HEK293 (cell line): ENCODE results near the gene SPTLC3.

Experiments
- CTCF ChIA-PET: fragments of 350-600 bp; formaldehyde crosslinking; extraction: SDS; loops from one replicate; lab custom pipeline; 2021; ENCODE audit warnings: antibody characterized with exemption; lab: Yijun Ruan, JAX
- POLR2A ChIA-PET: fragments of 300-600 bp; formaldehyde crosslinking; extraction: SDS; loops from one replicate; lab custom pipeline; 2020; ENCODE audit warnings: antibody characterized with exemption, inconsistent platforms; lab: Yijun Ruan, JAX
- H3K27ac ChIP-seq: fragments of 200-500 bp; sonication (Bioruptor generic); 2 replicates; pipeline ENCODE4 v1.5.1; 2014; ENCODE audit warnings: low read depth, low read length, control low read depth, inconsistent platforms; ENCODE audit errors: extremely low read depth
- H3K36me3 ChIP-seq, 2 experiments: fragments of 200-500 bp in 1 of 2; sonication (Bioruptor generic) in 1 of 2; 1 replicate in 1 of 2; 2 replicates in 1 of 2; pipeline ENCODE4 v1.5.1; 2014 to 2017; ENCODE audit warnings: inconsistent platforms in 2 of 2, low read length in 2 of 2; ENCODE audit not compliant: control insufficient read depth in 2 of 2, insufficient read depth in 1 of 2
- H3K4me1 ChIP-seq: fragments of 200-500 bp; sonication (Bioruptor generic); 2 replicates; pipeline ENCODE4 v1.5.1; 2014; ENCODE audit warnings: mild to moderate bottlenecking, low read length, inconsistent platforms; ENCODE audit not compliant: control insufficient read depth, insufficient read depth
- H3K4me3 ChIP-seq: 2 replicates; pipeline ENCODE4 v1.5.1; 2011; ENCODE audit warnings: low read depth, mild to moderate bottlenecking, control low read depth, low read length, moderate library complexity
- H3K9me3 ChIP-seq: fragments of 200-500 bp; sonication (Bioruptor generic); 2 replicates; pipeline ENCODE4 v1.5.1; 2014; ENCODE audit warnings: low read depth, low read length, inconsistent platforms; ENCODE audit not compliant: control insufficient read depth, insufficient read depth
- BCL11B ChIP-seq: fragments of 450-650 bp; formaldehyde crosslinking; IDR thresholded peaks from 2 replicates; pipeline ENCODE4 v1.5.1; 2016; ENCODE audit warnings: low read depth, missing biosample characterization, missing genetic modification characterization
- GLIS2 ChIP-seq: fragments of 450-650 bp; formaldehyde crosslinking; IDR thresholded peaks from 2 replicates; pipeline ENCODE4 v1.5.1; 2016; ENCODE audit warnings: missing biosample characterization, missing genetic modification characterization
- HOXC10 ChIP-seq: sonication (generic); formaldehyde crosslinking; IDR thresholded peaks from 2 replicates; pipeline ENCODE4 v1.8.1; 2023; ENCODE audit warnings: mild to moderate bottlenecking, missing genetic modification reagents
- KLF7 ChIP-seq: fragments of 450-650 bp; formaldehyde crosslinking; IDR thresholded peaks from 2 replicates; pipeline ENCODE4 v1.5.1; 2016; ENCODE audit warnings: missing biosample characterization, missing genetic modification characterization, borderline replicate concordance
- OSR2 ChIP-seq: fragments of 450-650 bp; formaldehyde crosslinking; IDR thresholded peaks from 2 replicates; pipeline ENCODE4 v1.5.1; 2016; ENCODE audit warnings: missing biosample characterization, missing genetic modification characterization
- PBX3 ChIP-seq: sonication (generic); formaldehyde crosslinking; IDR thresholded peaks from 2 replicates; pipeline ENCODE4 v1.8.1; 2022; ENCODE audit warnings: mild to moderate bottlenecking, moderate library complexity, missing genetic modification reagents
- TSHZ1 ChIP-seq: fragments of 450-650 bp; formaldehyde crosslinking; IDR thresholded peaks from 2 replicates; pipeline ENCODE4 v1.5.1; 2016; ENCODE audit warnings: missing biosample characterization, missing genetic modification characterization, borderline replicate concordance
- ZBTB10 ChIP-seq: fragments of 450-650 bp; formaldehyde crosslinking; IDR thresholded peaks from 2 replicates; pipeline ENCODE4 v1.5.1; 2016; ENCODE audit warnings: missing biosample characterization, missing genetic modification characterization
- ZBTB11 ChIP-seq: fragments of 450-650 bp; formaldehyde crosslinking; conservative IDR thresholded peaks from 2 replicates; pipeline ENCODE4 v1.5.1; 2016; ENCODE audit warnings: low read depth, missing biosample characterization, missing genetic modification characterization
- ZBTB6 ChIP-seq: fragments of 450-650 bp; formaldehyde crosslinking; IDR thresholded peaks from 2 replicates; pipeline ENCODE4 v1.5.1; 2017; ENCODE audit warnings: missing biosample characterization, missing genetic modification characterization
- ZNF175 ChIP-seq: fragments of 450-650 bp; formaldehyde crosslinking; IDR thresholded peaks from 2 replicates; pipeline ENCODE4 v1.5.1; 2016; ENCODE audit warnings: missing biosample characterization, missing genetic modification characterization
- ZNF302 ChIP-seq: fragments of 450-650 bp; formaldehyde crosslinking; IDR thresholded peaks from 2 replicates; pipeline ENCODE4 v1.5.1; 2016; ENCODE audit warnings: missing biosample characterization, missing genetic modification characterization, low read depth
- ZNF350 ChIP-seq: fragments of 450-650 bp; formaldehyde crosslinking; IDR thresholded peaks from 2 replicates; pipeline ENCODE4 v1.5.0; 2017; ENCODE audit warnings: missing biosample characterization, mild to moderate bottlenecking, missing genetic modification characterization
- ZNF549 ChIP-seq: fragments of 450-650 bp; IDR thresholded peaks from 2 replicates; pipeline ENCODE4 v1.5.1; 2018; ENCODE audit warnings: missing biosample characterization, missing genetic modification characterization, mild to moderate bottlenecking, inconsistent platforms, moderate library complexity
- ZNF555 ChIP-seq: fragments of 450-650 bp; formaldehyde crosslinking; conservative IDR thresholded peaks from 2 replicates; pipeline ENCODE4 v1.5.1; 2017; ENCODE audit warnings: missing biosample characterization, mild to moderate bottlenecking, missing genetic modification characterization, inconsistent platforms
- ZNF629 ChIP-seq: fragments of 450-650 bp; formaldehyde crosslinking; IDR thresholded peaks from 2 replicates; pipeline ENCODE4 v1.5.1; 2017; ENCODE audit warnings: missing biosample characterization, missing genetic modification characterization
- ZNF776 ChIP-seq: fragments of 450-650 bp; formaldehyde crosslinking; IDR thresholded peaks from 2 replicates; pipeline ENCODE4 v1.5.0; 2017; ENCODE audit warnings: missing biosample characterization, missing genetic modification characterization, borderline replicate concordance
- ZSCAN23 ChIP-seq: fragments of 450-650 bp; formaldehyde crosslinking; IDR thresholded peaks from 2 replicates; pipeline ENCODE4 v1.5.1; 2016; ENCODE audit warnings: missing biosample characterization, missing genetic modification characterization

SPTLC3 gene

GRCh38 chr20:13149371-13150105 lies 140.8 kb downstream of the SPTLC3 start:
- H3K4me1 ChIP-seq = no peaks in the 10 kb centered on the region
- ChIA-PET POLR2A (no interaction called here), CTCF (interaction anchor here (0.5 kb wide), 1 partner anchor 203 kb away, joined by 4 read pairs; no protein-coding TSS in a partner anchor)

More at GRCh38 chr20:13149371-13150105, 140.8 kb downstream of the SPTLC3 start:
- Histone ChIP-seq H3K4me3 (no peak overlapping the region), H3K9me3 (no peaks in the 10 kb centered on the region), H3K36me3 (no peaks in the 10 kb centered on the region), H3K27ac (no peak overlapping the region)
- TF ChIP-seq GLIS2 (no peak), KLF7 (tag by site-specific recombination) (no peak), OSR2 (no peak), ZBTB11 (tag by site-specific recombination) (no peak), ZNF555 (tag by site-specific recombination) (no peak), BCL11B (tag by site-specific recombination) (no peak), ZNF175 (tag by site-specific recombination) (no peak), PBX3 (CRISPR knock-in tag) (no peak), ZNF350 (tag by site-specific recombination) (no peak), ZBTB10 (tag by site-specific recombination) (no peak), ZSCAN23 (tag by site-specific recombination) (no peak), ZBTB6 (tag by site-specific recombination) (no peak), ZNF776 (no peak), ZNF629 (tag by site-specific recombination) (no peak), ZNF549 (tag by site-specific recombination) (no peak), TSHZ1 (tag by site-specific recombination) (no peak), HOXC10 (CRISPR knock-in tag) (no peak), ZNF302 (tag by site-specific recombination) (no peak)
